K562 (cell line): ENCODE data around the gene ST14. TPM values are rescaled to one million over a fixed set of nuclear protein-coding genes. Genes with fewer than 3 reads are reported as not detected.

Experiments
- ETV1 ChIP-seq: fragments of 450-650 bp; conservative IDR thresholded peaks from 2 replicates; pipeline ENCODE4 v1.6.1; 2016; ENCODE audit warnings: missing genetic modification characterization, control low read depth, low read depth, missing compliant biosample characterization
- GABPA ChIP-seq: fragments of 200-800 bp; sonication (Bioruptor generic); conservative IDR thresholded peaks from 2 replicates; pipeline ENCODE4 v1.6.1; 2016; ENCODE audit warnings: low read depth, missing genetic modification characterization, missing compliant biosample characterization
- HSF4 ChIP-seq: fragments of 250-450 bp; sonication (Bioruptor Pico); IDR thresholded peaks from 2 replicates; pipeline ENCODE4 v2.1.2; 2022; ENCODE audit warnings: mild to moderate bottlenecking, moderate library complexity, borderline replicate concordance
- NFRKB ChIP-seq: fragments of 450-650 bp; IDR thresholded peaks from 2 replicates; pipeline ENCODE4 v1.6.1; 2016; ENCODE audit warnings: low read depth
- POU5F1 ChIP-seq: fragments of 150-350 bp; IDR thresholded peaks from 2 replicates; pipeline ENCODE4 v1.6.1; 2014; ENCODE audit warnings: borderline replicate concordance, low read length, low read depth, mild to moderate bottlenecking; ENCODE audit not compliant: partially characterized antibody
- SMC3 ChIP-seq: conservative IDR thresholded peaks from 2 replicates; pipeline ENCODE4 v1.6.1; 2011; ENCODE audit warnings: low read depth, low read length, improper control_type of control experiment; ENCODE audit not compliant: insufficient read depth
- SRSF3 ChIP-seq: fragments of 200-400 bp; formaldehyde crosslinking; IDR thresholded peaks from 2 replicates; pipeline ENCODE4 v1.6.1; 2016; ENCODE audit warnings: mild to moderate bottlenecking, low read length, moderate library complexity; ENCODE audit not compliant: insufficient read depth
- ZNF253 ChIP-seq: fragments of 250-450 bp; sonication (Bioruptor Pico); conservative IDR thresholded peaks from 2 replicates; pipeline ENCODE4 v1.6.1; 2021; ENCODE audit warnings: mild to moderate bottlenecking
- ZNF695 ChIP-seq: fragments of 450-650 bp; formaldehyde crosslinking; IDR thresholded peaks from 2 replicates; pipeline ENCODE4 v1.4.0; 2020; ENCODE audit warnings: mild to moderate bottlenecking, moderate library complexity
- ZNF707 ChIP-seq: fragments of 250-450 bp; sonication (Bioruptor Pico); conservative IDR thresholded peaks from 2 replicates; pipeline ENCODE4 v1.8.0; 2022; ENCODE audit warnings: inconsistent platforms, mild to moderate bottlenecking, moderate library complexity
- polyA plus RNA-seq, 8 experiments: library from polyadenylated mRNA; depleted of rRNA in 4 of 8; stranded (reverse) in 5 of 8; unstranded in 3 of 8; fragments of >200 nt; fragmentation: Nextera tagmentation in 2 of 8; fragmentation: Illumina TruSeq in 1 of 8; extraction: Ambion mirVana in 2 of 8; extraction: Trizol in 1 of 8; gene quantifications; 2 replicates each; pipeline versions ENCODE4 v1.2.1 to v1.2.3, GENCODE V29; 2011 to 2014; ENCODE audit warnings: inconsistent platforms in 1 of 8, missing spikeins in 1 of 8
- total RNA-seq, 7 experiments: library from RNA; depleted of rRNA in 6 of 7; stranded (reverse); fragments of >200 nt in 6 of 7; fragmentation: Illumina TruSeq in 2 of 7; extraction: Trizol in 2 of 7; gene quantifications; 2 replicates each; pipeline versions ENCODE4 v1.2.1 to v1.2.3, GENCODE V29; 2011 to 2021; ENCODE audit warnings: low replicate concordance in 1 of 7
- TF ChIP-seq, protein P1 (sequence below): fragments of 250-450 bp; sonication (Bioruptor Pico); IDR thresholded peaks from 2 replicates; pipeline ENCODE4 v1.4.0; 2020; ENCODE audit warnings: mild to moderate bottlenecking
- TF ChIP-seq, protein P2 (sequence below): fragments of 450-650 bp; formaldehyde crosslinking; conservative IDR thresholded peaks from 2 replicates; pipeline ENCODE4 v1.4.0; 2022; ENCODE audit warnings: mild to moderate bottlenecking, missing genetic modification characterization
- TF ChIP-seq, protein P3 (sequence below): fragments of 450-650 bp; IDR thresholded peaks from 2 replicates; pipeline ENCODE4 v1.6.1; 2016; ENCODE audit warnings: mild to moderate bottlenecking
- TF ChIP-seq, protein P4 (sequence below), 2 experiments: fragments of 250-450 bp in 1 of 2; fragments of 450-650 bp in 1 of 2; sonication (Bioruptor Pico) in 1 of 2; IDR thresholded peaks; 2 replicates each; pipeline versions ENCODE4 v1.6.1 to v1.8.0; 2016 to 2021; ENCODE audit warnings: mild to moderate bottlenecking in 2 of 2, moderate library complexity in 2 of 2, missing compliant biosample characterization in 1 of 2, missing genetic modification characterization in 1 of 2
- TF ChIP-seq, protein P5 (sequence below): fragments of 250-450 bp; sonication (Bioruptor Pico); IDR thresholded peaks from 2 replicates; pipeline ENCODE4 v1.5.0; 2020; ENCODE audit warnings: mild to moderate bottlenecking, borderline replicate concordance
- TF ChIP-seq, protein P6 (sequence below), 2 experiments: fragments of 450-650 bp; IDR thresholded peaks; 2 replicates each; pipeline ENCODE4 v1.6.1; 2016

ST14 gene
- total and polyA plus RNA-seq, 9 of the 15 experiments (the other 6 are each of a cell fraction or from before 2014, with no cell fraction given), result 0.08 to 0.20 TPM; not detected in 7

DNA sequence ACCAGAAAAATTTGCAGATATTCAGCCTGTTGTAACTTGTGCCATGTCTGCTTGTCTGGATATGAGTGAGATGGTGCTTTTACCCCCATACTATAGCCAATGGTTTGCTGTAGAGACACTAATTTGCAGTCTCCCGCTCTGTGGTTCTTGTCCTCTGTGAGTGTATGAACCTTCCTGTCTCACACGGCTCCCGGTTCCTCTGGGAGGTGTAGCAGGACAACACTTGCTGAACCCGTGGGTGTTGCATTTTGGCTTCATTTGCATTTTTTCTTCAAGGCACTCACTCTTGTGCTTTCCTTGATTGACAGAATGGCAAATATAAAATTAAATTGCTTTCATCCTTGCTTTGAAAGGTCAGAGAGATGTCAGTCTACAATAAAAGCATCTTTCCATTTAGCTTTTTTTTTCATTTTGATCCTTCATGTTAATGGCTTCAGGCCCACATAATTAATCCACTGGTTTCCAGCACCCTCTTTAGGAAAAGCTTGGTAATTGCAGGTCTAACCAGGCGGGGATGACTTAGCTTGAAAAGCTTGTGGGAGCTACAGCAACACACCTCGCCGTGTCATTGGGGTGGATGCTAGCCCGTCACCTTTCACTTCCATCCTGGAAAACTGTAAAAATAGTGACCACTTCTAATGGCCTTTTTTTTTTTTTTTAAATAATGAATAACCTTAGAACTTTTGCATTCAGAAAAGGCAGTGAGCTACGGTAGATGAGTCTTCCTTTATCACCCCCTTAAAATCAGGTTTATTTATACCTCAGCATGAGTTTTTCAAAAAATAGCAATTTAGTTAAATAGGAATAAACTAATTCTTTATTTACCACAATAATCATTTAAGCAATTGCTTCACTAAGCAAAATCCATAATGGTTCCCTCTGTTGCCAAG, 27.4 kb upstream of the ST14 start (continued):
- TF ChIP-seq, protein P1, sequence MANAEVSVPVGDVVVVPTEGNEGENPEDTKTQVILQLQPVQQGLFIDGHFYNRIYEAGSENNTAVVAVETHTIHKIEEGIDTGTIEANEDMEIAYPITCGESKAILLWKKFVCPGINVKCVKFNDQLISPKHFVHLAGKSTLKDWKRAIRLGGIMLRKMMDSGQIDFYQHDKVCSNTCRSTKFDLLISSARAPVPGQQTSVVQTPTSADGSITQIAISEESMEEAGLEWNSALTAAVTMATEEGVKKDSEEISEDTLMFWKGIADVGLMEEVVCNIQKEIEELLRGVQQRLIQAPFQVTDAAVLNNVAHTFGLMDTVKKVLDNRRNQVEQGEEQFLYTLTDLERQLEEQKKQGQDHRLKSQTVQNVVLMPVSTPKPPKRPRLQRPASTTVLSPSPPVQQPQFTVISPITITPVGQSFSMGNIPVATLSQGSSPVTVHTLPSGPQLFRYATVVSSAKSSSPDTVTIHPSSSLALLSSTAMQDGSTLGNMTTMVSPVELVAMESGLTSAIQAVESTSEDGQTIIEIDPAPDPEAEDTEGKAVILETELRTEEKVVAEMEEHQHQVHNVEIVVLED, result no peak
- TF ChIP-seq, protein P2, sequence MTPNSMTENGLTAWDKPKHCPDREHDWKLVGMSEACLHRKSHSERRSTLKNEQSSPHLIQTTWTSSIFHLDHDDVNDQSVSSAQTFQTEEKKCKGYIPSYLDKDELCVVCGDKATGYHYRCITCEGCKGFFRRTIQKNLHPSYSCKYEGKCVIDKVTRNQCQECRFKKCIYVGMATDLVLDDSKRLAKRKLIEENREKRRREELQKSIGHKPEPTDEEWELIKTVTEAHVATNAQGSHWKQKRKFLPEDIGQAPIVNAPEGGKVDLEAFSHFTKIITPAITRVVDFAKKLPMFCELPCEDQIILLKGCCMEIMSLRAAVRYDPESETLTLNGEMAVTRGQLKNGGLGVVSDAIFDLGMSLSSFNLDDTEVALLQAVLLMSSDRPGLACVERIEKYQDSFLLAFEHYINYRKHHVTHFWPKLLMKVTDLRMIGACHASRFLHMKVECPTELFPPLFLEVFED (CRISPR knock-in tag), result no peak
- TF ChIP-seq ZNF695 (CRISPR knock-in tag) (no peak), SMC3 (peak; percentile 66), NFRKB (no peak), GABPA (tag) (no peak), ZNF707 (CRISPR knock-in tag) (no peak), POU5F1 (no peak), ZNF253 (CRISPR knock-in tag) (no peak), HSF4 (CRISPR knock-in tag) (no peak), ETV1 (tag) (no peak), SRSF3 (no peak)
- TF ChIP-seq, protein P3, sequence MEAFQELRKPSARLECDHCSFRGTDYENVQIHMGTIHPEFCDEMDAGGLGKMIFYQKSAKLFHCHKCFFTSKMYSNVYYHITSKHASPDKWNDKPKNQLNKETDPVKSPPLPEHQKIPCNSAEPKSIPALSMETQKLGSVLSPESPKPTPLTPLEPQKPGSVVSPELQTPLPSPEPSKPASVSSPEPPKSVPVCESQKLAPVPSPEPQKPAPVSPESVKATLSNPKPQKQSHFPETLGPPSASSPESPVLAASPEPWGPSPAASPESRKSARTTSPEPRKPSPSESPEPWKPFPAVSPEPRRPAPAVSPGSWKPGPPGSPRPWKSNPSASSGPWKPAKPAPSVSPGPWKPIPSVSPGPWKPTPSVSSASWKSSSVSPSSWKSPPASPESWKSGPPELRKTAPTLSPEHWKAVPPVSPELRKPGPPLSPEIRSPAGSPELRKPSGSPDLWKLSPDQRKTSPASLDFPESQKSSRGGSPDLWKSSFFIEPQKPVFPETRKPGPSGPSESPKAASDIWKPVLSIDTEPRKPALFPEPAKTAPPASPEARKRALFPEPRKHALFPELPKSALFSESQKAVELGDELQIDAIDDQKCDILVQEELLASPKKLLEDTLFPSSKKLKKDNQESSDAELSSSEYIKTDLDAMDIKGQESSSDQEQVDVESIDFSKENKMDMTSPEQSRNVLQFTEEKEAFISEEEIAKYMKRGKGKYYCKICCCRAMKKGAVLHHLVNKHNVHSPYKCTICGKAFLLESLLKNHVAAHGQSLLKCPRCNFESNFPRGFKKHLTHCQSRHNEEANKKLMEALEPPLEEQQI, result no peak
- TF ChIP-seq, protein P4, sequence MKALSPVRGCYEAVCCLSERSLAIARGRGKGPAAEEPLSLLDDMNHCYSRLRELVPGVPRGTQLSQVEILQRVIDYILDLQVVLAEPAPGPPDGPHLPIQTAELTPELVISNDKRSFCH (CRISPR knock-in tag; IDR thresholded peaks at IDR 0.05), result no peak
- TF ChIP-seq, protein P4 (tag; IDR thresholded peaks at IDR 0.05), result no peak
- TF ChIP-seq, protein P5, sequence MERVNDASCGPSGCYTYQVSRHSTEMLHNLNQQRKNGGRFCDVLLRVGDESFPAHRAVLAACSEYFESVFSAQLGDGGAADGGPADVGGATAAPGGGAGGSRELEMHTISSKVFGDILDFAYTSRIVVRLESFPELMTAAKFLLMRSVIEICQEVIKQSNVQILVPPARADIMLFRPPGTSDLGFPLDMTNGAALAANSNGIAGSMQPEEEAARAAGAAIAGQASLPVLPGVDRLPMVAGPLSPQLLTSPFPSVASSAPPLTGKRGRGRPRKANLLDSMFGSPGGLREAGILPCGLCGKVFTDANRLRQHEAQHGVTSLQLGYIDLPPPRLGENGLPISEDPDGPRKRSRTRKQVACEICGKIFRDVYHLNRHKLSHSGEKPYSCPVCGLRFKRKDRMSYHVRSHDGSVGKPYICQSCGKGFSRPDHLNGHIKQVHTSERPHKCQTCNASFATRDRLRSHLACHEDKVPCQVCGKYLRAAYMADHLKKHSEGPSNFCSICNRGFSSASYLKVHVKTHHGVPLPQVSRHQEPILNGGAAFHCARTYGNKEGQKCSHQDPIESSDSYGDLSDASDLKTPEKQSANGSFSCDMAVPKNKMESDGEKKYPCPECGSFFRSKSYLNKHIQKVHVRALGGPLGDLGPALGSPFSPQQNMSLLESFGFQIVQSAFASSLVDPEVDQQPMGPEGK, result no peak
- TF ChIP-seq, protein P6, sequence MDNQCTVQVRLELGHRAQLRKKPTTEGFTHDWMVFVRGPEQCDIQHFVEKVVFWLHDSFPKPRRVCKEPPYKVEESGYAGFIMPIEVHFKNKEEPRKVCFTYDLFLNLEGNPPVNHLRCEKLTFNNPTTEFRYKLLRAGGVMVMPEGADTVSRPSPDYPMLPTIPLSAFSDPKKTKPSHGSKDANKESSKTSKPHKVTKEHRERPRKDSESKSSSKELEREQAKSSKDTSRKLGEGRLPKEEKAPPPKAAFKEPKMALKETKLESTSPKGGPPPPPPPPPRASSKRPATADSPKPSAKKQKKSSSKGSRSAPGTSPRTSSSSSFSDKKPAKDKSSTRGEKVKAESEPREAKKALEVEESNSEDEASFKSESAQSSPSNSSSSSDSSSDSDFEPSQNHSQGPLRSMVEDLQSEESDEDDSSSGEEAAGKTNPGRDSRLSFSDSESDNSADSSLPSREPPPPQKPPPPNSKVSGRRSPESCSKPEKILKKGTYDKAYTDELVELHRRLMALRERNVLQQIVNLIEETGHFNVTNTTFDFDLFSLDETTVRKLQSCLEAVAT (IDR thresholded peaks at IDR 0.05), result no peak
